Right ventricle myocardium inferior (tissue), 1 donor: ENCODE data around the gene RAP1A. TPM values are rescaled to one million over a fixed set of nuclear protein-coding genes. Genes with fewer than 3 reads are reported as not detected.
"Not testable (repeated sequence)": the region's sequence is repeated elsewhere in the genome, so short reads cannot be mapped to it uniquely, and the experiment has no call there.

ENCODE experiments used
- ATAC-seq: fragments of 200-7000 bp; cut with Tn5 transposase; one replicate; pipeline ENCODE4 v1.9.1; 2020; ENCODE audit warnings: mild to moderate bottlenecking, moderate library complexity
- DNase-seq: peaks from one replicate; pipeline ENCODE4 v3.0.0; 2021; ENCODE audit errors: missing footprints
- intact Hi-C: fragments of 100-400 bp; cut with DNase I; formaldehyde crosslinking; loops from one replicate; pipeline ENCODE4 v1.11.0; 2022
- total RNA-seq: library from RNA; stranded (reverse); fragmentation: NEBNext Ultra II Directional; extraction: Animal tissue kit (Norgen Biotek cat#: 25700); gene quantifications from one replicate; pipeline ENCODE4 v1.2.1, GENCODE V29; 2021
- donor health status: DM: no; HTN: yes; CAD: no; lungs with severe emphysema.

The RAP1A gene
- total RNA-seq, 1 donor from 2014 or later, result 107 TPM

DNA sequence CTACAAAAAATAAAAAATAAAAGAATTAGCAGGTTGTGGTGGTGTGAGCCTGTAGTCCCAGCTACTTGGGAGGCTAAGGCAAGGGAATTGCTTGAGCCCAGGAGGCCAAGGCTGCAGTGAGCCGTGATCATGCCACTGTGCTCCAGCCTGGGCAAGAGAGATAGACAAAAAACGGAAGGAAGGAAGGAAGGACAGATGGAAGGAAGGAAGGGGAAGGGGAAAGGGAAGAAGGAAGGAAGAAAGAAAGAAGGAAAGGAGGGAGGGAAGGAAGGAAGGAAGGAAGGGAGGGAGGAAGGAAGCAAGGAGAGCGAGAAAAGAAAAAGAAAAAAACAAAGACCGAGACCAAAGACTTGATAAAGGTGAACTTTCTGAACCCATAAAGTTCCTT is 25.3 kb upstream of the RAP1A start:
- intact Hi-C loops, result no loop called here
- ATAC-seq, result no peak
- DNase-seq, result no peak

GRCh38 chr1:111595807-111596206 is 23.8 kb upstream of the RAP1A start:
- intact Hi-C loops, result no loop called here
- DNase-seq (no peak), ATAC-seq (no peak)

DNA sequence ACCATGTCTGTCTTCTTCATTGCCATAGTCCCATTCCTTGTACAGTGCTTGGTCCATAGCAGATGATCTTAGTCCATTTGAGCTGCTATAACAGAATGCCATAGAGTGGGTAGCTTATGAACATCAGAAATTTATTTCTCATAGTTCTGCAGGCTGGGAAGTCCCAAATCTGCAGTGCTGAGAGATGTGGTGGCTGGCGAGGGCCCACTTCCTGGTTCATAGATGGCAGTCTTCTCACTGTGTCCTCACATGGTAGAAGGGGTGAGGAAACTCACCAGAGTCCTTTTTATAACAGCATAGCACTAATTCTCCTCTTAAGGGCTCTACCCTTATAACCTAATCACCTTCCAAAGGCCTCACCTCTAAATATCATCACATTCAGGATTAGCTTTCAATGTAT is 23.1 kb upstream of the RAP1A start:
- intact Hi-C loops, result no loop called here
- ATAC-seq, result no peak
- DNase-seq, result no peak

- ATAC-seq (no peak), DNase-seq (no peak)
- intact Hi-C loops, result no loop called here
These were observed 22.2 kb upstream of the RAP1A start for GRCh38 chr1:111597426-111597825.

DNA sequence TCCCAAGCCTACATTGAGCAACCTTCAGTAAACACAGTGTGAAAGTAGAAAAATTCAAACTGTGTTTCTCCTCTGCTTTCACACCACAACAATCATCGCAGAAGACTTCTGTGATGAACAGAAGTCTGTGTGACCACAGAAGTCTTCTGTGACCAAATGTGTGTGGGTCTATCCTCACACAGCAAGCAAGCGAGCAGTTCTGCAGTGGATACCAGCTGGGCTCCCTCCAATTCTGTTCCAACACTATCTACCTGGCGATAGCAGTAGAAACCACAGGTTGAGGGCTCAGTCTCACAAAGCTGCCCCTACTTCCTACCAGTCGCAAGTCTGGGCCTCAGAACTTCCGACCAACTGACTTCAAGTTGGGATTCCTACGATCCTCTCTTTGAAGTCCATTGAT is 21.0 kb upstream of the RAP1A start:
- DNase-seq, result no peak
- intact Hi-C loops, result no loop called here
- no peak for ATAC-seq

GRCh38 chr1:111599781-111600693 is 19.6 kb upstream of the RAP1A start:
- ATAC-seq, result no peak
- intact Hi-C loops, result no loop called here
- DNase-seq, result no peak

- ATAC-seq, result no peak
- intact Hi-C loops, result no loop called here
- DNase-seq, result no peak
These were observed 18.7 kb upstream of the RAP1A start for GRCh38 chr1:111600886-111601386.

DNA sequence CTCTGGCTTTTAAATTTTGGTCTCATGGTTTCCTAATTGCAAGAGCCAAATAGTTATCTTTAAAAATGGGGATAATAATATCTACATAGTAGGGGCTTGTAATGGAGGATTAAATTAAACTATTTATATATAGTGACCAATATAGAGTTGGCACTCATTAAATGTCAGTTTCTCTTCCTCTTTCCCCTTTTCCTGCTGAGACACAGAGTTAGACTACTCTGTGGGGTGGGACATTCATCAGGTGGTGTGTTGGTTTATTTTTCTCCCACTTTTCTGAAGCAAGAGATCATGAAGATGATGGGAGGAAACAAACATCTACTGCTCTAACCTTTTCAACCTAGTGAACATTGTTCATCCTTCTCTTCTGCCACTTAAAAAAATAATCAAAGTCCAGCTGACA is 17.3 kb upstream of the RAP1A start:
- intact Hi-C loops, result no loop called here
- ATAC-seq (no peak), DNase-seq (no peak)

DNA sequence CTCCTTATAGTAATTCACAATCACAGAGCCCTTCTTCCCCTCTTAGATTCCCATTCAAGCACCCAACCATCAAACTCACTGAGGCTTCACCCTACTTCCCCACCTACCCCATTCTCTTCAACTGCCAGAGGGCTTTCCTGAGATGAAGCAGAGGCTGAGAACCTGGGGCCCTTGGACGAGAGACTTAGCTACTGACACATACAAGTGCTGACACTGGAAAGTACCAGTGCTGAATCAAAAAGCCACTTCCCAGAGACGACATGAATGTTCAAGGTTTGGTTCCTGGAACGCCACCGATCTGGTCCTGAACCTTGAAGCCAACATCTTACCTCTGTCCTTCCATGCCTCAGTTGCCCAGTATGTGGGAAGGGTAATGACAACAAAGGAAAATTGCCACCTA is 16.6 kb upstream of the RAP1A start:
- intact Hi-C loops, result no loop called here
- no peak for DNase-seq
- no peak for ATAC-seq

DNA sequence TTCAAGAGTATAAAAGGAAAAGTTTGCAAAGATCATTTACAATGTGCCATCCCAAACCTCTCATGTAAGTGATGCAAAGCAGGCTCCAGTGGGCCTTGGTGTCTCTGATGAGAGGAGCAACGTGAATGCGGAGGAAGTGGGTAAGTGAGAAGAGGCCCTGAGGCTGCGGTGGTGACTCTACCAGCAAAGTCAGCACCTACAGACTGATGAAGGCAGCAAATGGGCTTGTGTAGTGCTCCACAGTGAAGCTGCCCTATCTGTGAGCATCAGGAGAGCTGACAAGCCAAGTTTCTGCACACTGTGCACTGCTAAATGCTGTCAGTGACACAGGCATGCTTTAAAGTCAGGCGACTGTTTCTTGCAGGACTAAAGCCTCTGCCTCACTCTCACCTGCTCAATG is 15.6 kb upstream of the RAP1A start:
- ATAC-seq (no peak), DNase-seq (no peak)
- intact Hi-C loops, result no loop called here

DNA sequence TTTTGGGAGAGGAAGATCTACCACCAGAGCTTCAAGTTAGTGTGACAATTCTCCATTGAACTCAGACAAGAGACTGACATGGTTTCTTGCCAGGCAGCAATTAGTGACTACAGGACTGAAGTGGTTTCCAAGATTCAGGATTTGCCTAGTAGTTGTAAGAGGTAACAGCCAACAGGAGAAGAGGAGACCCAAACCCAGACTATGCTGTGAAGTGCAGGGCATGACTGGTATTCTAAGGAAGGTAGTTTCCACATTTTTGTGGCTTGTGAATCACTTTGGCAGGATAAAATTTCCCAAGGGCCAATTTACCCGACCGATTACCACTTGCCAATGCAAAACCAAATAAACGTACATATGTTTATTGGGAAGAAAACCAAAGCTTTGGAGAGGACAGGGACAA is 14.7 kb upstream of the RAP1A start:
- no peak for ATAC-seq
- intact Hi-C loops, result no loop called here
- no peak for DNase-seq

- ATAC-seq (peak; percentile 94), DNase-seq (peak; percentile 75)
- intact Hi-C loops, result no loop called here
These were observed 14.0 kb upstream of the RAP1A start for GRCh38 chr1:111605576-111605975.

- intact Hi-C loops, DNase-seq, ATAC-seq: not testable (repeated sequence)
These were observed 13.0 kb upstream of the RAP1A start for GRCh38 chr1:111606457-111607215.

DNA sequence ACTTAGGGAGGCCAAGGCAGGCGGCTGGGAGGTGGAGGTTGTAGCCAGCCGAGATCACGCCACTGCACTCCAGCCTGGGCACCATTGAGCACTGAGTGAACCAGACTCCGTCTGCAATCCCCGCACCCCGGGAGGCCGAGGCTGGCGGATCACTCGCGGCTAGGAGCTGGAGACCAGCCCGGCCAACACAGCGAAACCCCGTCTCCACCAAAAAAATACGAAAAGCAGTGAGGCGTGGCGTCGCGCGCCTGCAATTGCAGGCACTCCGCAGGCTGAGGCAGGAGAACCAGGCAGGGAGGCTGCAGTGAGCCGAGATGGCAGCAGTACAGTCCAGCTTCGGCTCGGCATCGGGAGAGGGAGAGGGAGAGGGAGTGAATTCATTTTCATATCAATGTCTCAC is 11.1 kb upstream of the RAP1A start:
- ATAC-seq, DNase-seq, intact Hi-C loops: not testable (repeated sequence)

DNA sequence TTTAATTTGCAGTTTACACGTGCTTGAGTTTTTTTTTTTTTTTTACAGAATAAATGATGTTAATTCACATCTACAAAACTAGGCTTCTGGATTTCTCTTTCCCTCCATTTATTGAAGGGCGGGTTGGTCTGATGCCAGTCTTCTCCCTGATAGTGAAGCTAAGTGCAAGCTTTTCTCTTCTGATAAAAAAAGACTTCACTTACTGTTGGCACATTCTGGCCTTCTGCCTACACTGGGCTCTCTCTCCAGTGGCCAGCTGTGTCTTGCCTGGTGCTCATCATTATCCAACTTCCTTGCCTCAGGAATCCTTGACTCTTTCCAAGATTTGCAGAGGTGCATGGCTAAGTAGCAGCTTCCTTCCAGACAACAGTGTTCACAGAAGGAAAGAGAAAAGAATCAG is 7.6 kb upstream of the RAP1A start:
- intact Hi-C loops, result no loop called here
- DNase-seq, result no peak

DNA sequence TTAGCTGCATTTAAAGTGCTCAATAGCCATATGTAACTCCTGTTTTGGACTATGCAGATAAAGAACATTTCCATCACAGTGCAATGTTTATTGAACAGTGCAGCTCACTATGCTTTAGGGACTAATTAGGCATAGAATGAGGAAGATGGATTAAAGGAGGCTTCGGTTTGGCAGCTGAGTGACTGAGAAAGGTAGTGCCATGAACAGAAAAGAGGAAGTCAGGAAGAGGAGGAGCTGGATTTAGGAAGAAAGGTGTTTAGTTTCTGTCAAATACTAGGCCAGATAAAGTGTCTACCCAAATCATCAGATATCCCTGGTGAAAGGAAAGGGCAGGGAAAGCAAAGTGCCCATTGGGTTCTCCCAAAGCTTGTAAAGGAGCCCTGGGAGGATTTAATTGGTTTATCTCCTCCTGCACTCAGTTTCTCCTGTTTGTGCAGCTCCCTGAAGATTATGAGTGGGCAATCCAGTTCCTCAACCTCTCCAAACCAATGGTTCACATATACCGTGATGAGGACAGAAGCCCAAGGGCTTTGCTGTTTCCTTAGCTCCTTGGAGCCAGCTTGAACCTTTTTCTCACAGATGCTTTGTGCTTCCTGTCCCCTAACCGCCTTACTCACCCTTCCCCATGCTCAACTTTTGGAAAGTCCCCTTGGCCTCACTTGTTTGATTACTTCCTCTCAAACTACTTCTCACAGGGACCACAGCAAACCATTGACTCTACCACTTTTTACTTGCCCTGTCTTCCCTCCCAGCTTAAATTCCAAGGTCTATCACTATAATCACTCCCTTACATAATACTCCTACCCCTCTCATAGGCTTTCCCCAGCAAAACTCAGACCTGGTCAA is 3.5 kb upstream of the RAP1A start:
- ATAC-seq, result no peak
- DNase-seq, result no peak
- intact Hi-C loops, result no loop called here

More for the DNA sequence above, 7.6 kb upstream of the RAP1A start:
- no peak for ATAC-seq

- ATAC-seq (no peak), DNase-seq (no peak)
- intact Hi-C loops, result no loop called here
These were observed 1.5 kb upstream of the RAP1A start for GRCh38 chr1:111618081-111618480.

DNA sequence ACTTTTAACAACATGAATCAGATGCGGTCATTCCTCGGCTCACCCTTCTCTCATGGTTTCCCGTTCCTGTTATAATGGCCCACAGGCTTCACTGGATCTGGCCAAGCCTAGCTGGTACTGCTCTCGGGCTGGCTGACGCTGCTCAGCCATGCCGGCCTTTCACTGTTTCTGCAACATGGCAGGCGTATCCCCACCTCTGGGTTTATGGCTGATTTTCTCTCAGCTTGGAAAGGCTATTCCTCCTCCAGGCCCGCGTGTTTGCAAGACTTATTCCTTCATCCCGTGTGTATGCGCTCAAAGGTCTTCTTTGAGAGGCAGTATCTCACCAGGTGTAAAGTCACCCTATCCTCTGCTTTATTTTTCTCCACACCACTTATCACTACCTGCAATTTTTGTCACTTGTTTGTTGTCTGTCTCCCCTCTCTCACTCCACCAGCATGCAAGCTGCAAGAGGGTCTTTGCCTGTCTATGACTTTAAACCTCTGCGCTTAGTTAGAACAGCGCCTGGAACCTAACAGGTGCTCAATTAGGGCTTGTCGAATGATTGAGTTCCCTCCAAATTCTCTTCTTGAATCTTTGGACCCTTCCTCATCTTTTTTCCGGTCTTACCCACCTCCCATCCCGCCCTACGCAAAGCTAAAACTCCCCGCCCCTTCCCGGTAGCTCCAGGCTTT is 491 bp upstream of the RAP1A start:
- ATAC-seq (peak; percentile 3), DNase-seq (no peak)
- intact Hi-C loops, result no loop called here
